GM18526 (cell line): Measurements from ENCODE around the gene SORD.

Experiments used
- POLR2A ChIP-seq: IDR thresholded peaks from 3 replicates; pipeline ENCODE4 v1.6.1; 2011; ENCODE audit not compliant: insufficient read length; ENCODE audit errors: extremely low read depth

Gene SORD

GRCh38 chr15:45089712-45090373, 66.8 kb downstream of the SORD start:
- TF ChIP-seq POLR2A, result no peak

DNA sequence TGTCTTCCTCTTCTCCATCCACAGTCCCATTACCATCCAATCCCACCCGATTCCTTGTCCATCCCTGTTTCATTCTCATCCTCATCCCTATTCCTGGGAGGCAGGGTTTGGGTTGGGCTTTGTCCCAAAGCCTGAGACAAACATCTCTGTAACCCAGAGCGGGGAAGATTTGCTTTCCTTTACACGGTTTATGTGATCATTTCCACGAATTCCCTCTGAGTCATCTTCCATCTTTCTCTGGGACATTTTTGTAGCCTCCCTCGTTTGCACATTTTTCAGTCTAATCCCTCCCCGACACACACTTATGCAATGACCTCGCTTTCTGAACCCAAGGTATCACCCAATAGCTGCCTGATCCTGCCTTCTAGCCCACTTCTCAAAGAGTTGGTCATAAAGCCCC, 68.2 kb downstream of the SORD start:
- TF ChIP-seq POLR2A, result no peak

DNA sequence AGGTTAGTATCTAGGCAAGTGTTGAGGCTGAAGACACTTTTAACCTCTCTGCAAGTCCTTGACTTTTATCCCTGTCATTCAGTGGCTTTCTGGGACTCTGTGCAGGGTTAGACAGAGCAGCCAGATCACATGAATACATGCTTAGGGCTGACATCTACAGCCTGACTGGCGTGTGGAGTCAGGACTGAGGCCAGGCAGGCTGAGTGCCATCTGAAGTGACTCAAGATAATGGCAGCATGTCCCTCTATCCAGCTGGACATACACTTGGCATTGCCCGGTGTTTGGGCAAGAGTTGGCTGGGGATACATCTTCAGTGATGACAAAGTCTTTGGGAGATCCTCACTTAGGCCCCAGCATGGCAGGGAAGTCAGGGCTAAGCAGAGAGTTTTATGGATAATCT, 68.6 kb downstream of the SORD start:
- no peak for TF ChIP-seq POLR2A

DNA sequence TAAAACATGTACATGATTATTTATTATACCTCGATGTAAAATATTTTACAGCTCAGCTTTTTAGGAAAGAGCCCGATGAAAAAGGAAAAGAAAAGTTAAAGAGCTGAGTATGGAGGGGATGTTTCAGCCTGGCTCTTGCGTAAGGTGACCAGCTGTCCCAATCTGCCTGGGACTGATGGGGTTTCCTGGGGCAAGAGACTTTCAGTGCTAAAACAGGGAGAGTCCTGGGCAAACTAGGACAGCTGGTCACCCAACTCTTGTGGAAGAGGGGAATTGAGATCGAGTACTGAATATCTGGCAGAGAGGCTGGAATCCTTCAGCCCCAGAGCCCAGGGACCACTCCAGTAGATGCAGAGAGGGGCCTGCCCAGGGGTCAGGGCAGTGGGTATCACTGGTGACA, 70.0 kb downstream of the SORD start:
- TF ChIP-seq POLR2A, result no peak

- no peak for TF ChIP-seq POLR2A
Measured at GRCh38 chr15:45093622-45094357, 70.8 kb downstream of the SORD start.

DNA sequence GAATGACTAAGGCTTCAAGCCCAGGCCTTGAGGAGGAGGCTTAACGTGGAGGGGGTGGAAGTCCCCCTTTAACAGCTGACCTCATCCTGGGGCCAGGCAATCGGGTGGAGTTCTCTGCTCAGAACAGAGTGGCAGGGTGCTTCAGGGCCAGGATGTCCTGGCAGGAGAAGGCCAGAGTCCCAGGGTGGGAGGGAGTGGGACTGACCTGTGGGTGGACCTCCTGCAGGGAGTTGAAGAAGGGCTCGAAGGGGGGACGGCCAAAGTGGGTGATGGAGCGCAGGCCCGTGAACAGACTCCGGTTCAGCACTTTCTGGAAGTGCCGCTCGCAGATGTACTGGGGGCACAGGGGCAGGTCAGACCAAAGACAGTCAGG, 71.3 kb downstream of the SORD start:
- no peak for TF ChIP-seq POLR2A

GRCh38 chr15:45095661-45096060, 72.7 kb downstream of the SORD start:
- TF ChIP-seq POLR2A, result no peak

DNA sequence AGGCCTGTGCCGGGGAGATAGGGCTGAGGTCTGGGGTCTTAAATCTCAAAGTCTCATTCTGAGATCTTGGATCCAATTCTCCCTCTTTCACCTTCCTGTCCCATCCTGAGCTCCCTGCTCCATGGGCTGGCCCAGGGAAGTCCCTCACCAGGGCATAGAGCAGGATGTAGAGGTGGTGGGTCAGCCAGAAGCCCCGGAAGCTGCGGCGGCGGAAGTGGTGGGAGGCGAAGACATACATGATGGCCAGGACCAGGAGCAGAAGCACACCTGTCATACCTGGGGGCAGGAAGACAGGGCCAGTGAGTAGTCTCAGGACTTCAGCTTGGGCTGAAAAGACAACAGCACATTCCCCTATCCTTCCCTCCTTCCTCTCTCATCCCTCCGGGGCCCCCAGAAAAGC, 74.5 kb downstream of the SORD start:
- TF ChIP-seq POLR2A, result no peak

DNA sequence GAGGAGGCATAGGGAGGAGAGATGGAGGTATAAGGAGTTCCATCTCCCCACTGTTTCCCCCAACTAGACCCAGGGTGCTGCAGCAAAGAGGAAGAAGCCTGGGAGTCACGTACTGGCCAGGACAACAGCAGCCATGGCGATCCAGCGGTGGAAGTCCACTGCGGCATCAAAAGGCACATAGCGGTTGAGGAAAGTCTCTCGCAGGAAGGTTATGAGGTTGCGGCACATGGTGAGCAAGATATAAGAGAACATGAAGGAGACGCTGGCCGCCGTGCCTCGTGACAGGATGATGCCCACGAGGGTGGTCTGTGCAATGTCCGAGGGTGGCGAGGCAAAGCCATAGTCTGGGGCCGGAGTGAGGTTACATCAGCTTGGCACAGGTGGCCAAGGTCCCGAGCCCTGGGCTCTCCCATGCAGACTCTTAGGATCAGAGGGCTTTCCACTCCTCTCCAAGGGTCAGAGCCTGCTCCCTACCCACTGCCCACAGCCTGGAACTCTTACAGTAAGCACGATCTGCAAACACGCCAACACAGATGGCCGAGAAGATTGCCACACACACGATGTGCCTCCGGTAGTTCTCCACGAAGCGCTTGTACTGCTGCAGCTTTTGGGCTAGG, 76.7 kb downstream of the SORD start:
- no peak for TF ChIP-seq POLR2A

DNA sequence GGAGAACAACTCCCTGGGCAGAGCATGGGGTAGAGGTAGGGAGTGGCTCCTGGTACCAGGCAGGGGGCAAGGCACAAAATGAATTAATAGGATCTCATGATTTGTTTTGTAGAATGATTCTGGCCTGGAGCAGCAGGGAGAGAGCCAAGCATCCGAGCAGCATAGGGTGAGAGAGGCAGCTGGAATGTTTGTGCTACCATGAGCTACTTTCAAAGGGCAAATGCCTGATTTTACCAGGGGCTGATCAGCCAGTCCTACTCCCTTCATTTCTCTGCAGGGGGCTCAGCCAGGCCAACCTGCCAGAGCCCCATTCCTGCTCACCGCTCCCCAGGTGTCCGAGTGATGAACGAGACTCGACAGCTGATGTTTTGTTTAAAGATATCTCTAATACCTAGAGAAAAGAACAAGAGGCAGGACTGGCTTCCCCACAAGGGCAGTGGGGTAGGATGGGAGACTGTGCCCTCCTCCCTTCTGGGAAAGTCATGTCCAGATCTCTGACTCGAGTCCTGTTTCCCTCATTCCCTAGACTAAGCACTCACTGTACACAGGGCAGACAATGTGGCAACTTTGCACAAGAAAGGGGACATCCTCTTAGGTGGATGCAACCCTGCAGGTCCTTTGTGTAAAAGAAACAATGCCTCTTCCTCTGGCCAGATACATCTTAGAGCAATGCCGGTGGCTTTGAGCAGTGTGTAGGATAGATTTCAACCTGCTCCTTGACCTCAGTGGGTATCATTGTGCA, 78.1 kb downstream of the SORD start:
- no peak for TF ChIP-seq POLR2A

- no peak for TF ChIP-seq POLR2A
Measured at GRCh38 chr15:45101749-45102148, 78.8 kb downstream of the SORD start.

GRCh38 chr15:45102226-45102625, 79.2 kb downstream of the SORD start:
- no peak for TF ChIP-seq POLR2A

GRCh38 chr15:45105586-45105985, 82.6 kb downstream of the SORD start:
- no peak for TF ChIP-seq POLR2A

GRCh38 chr15:45106002-45106790, 83.2 kb downstream of the SORD start:
- no peak for TF ChIP-seq POLR2A
